ENCODE data around the gene IRF1. TPM values are rescaled to one million over a fixed set of nuclear protein-coding genes. Genes with fewer than 3 reads are reported as not detected.

Gene IRF1
- total and polyA plus RNA-seq, 7 donors: 15.3 to 169 (median 37.2) TPM

- 50 to 72% methylated on average over 12 of the region's 12 CpGs for whole genome bisulfite sequencing, 2 donors
- no peak overlapping the region for H3K4me3 ChIP-seq
- peak overlapping the region; percentile 68 to 87 (median 80) for H3K27ac ChIP-seq
- peaks cover 0 to 98% (median 80%) of the 10 kb centered on the region in 4 donors for H3K4me1 ChIP-seq
- DNase-seq: no peak
- TF ChIP-seq POLR2AphosphoS5 (IDR thresholded peaks at IDR 0.05): no peak
- no peak for TF ChIP-seq EP300 (IDR thresholded peaks at IDR 0.05)
- TF ChIP-seq CTCF (IDR thresholded peaks at IDR 0.05): no peak
- TF ChIP-seq POLR2A (IDR thresholded peaks at IDR 0.05): no peak
- intact Hi-C loops (cut with DNase I): loop anchor here (5.0 kb wide), 1 partner anchor 38 kb away; no protein-coding TSS in a partner anchor
- H3K9me3 ChIP-seq: no peaks in the 10 kb centered on the region
- H3K36me3 ChIP-seq: no peaks in the 10 kb centered on the region
- H3K27me3 ChIP-seq: no peaks in the 10 kb centered on the region
Measured at GRCh38 chr5:132434416-132435286, 55.9 kb downstream of the IRF1 start.

- TF ChIP-seq CTCF (IDR thresholded peaks at IDR 0.05): no peak
- no peak for TF ChIP-seq EP300 (IDR thresholded peaks at IDR 0.05)
- TF ChIP-seq POLR2A (IDR thresholded peaks at IDR 0.05): no peak
- no peak for TF ChIP-seq POLR2AphosphoS5 (IDR thresholded peaks at IDR 0.05)
- H3K4me3 ChIP-seq: no peak overlapping the region
- no peaks in the 10 kb centered on the region for H3K36me3 ChIP-seq
- no peaks in the 10 kb centered on the region for H3K27me3 ChIP-seq
- no peak for DNase-seq
- WGBS, 2 donors: 95% methylated on average over 6 of the region's 6 CpGs
- intact Hi-C loops (cut with DNase I): no loop called here
- H3K4me1 ChIP-seq: peaks cover 0 to 98% (median 81%) of the 10 kb centered on the region in 4 donors
- no peaks in the 10 kb centered on the region for H3K9me3 ChIP-seq
- H3K27ac ChIP-seq: peak overlapping the region in 2 of 4 donors; percentile 1 to 87
Measured at GRCh38 chr5:132433141-132433540, 57.4 kb downstream of the IRF1 start.

GRCh38 chr5:132431632-132432031 lies 58.9 kb downstream of the IRF1 start:
- WGBS, 2 donors: 88 to 94% methylated on average over 4 of the region's 4 CpGs
- Histone ChIP-seq H3K4me1 (peaks cover 0 to 98% (median 81%) of the 10 kb centered on the region in 4 donors), H3K27ac (peak overlapping the region in 3 of 4 donors; percentile 28 to 98 (median 96)), H3K4me3 (no peak overlapping the region), H3K27me3 (no peaks in the 10 kb centered on the region), H3K9me3 (no peaks in the 10 kb centered on the region), H3K36me3 (no peaks in the 10 kb centered on the region)
- intact Hi-C loops (cut with DNase I): no loop called here
- TF ChIP-seq EP300 (IDR thresholded peaks at IDR 0.05): no peak
- no peak for TF ChIP-seq CTCF (IDR thresholded peaks at IDR 0.05)
- TF ChIP-seq POLR2A (IDR thresholded peaks at IDR 0.05): no peak
- TF ChIP-seq POLR2AphosphoS5 (IDR thresholded peaks at IDR 0.05): no peak
- no peak for DNase-seq

Small RNA genes lying within 50 kb of the gene (small RNA-seq; reads per million reads assigned to genes)
- gene RF00019: 0 reads per million in 3 donors

Other genes with a start within 250 kb of the IRF1 start
- 100 to 1,000 TPM in 2 of 4 donors, 10 to 100 TPM in 2; 38.2 to 133 (median 90.1) TPM for gene PDLIM4, start 233.1 kb downstream of the IRF1 start, total RNA-seq
- 10 to 100 TPM in 2 of 3 donors, 1 to 10 TPM in 1; 2.1 to 16.5 (median 11.4) TPM for gene PDLIM4, start 233.1 kb downstream of the IRF1 start, polyA plus RNA-seq
- gene SLC22A4, start 196.4 kb downstream of the IRF1 start, total RNA-seq: 1 to 10 TPM in 2 of 4 donors, under 1 TPM in 2; 0.49 to 3.4 (median 0.95) TPM
- gene SLC22A4, start 196.4 kb downstream of the IRF1 start, polyA plus RNA-seq: 1 to 10 TPM in 1 of 3 donors, under 1 TPM in 2; 0.58 to 1.2 (median 0.69) TPM
- gene SLC22A5, start 121.1 kb downstream of the IRF1 start, total RNA-seq: 1 to 10 TPM; 3.6 to 9.9 (median 6.3) TPM
- gene SLC22A5, start 121.1 kb downstream of the IRF1 start, polyA plus RNA-seq: 10 to 100 TPM in 1 of 3 donors, 1 to 10 TPM in 2; 6.0 to 11.9 (median 9.0) TPM
- gene IL5, start 52.7 kb upstream of the IRF1 start, total RNA-seq: not detected
- not detected for gene IL5, start 52.7 kb upstream of the IRF1 start, polyA plus RNA-seq
- gene RAD50, start 66.2 kb upstream of the IRF1 start, total RNA-seq: 10 to 100 TPM; 20.0 to 34.6 (median 29.3) TPM
- 10 to 100 TPM in 1 of 3 donors, 1 to 10 TPM in 2; 6.0 to 11.4 (median 8.1) TPM for gene RAD50, start 66.2 kb upstream of the IRF1 start, polyA plus RNA-seq
- not detected for gene IL13, start 167.4 kb upstream of the IRF1 start, total RNA-seq
- under 1 TPM in 1 of 3 donors, not detected in 2; 0.15 TPM for gene IL13, start 167.4 kb upstream of the IRF1 start, polyA plus RNA-seq
- gene IL4, start 183.2 kb upstream of the IRF1 start, total RNA-seq: not detected
- gene IL4, start 183.2 kb upstream of the IRF1 start, polyA plus RNA-seq: not detected
- gene KIF3A, start 246.8 kb upstream of the IRF1 start, total RNA-seq: 10 to 100 TPM in 2 of 4 donors, 1 to 10 TPM in 2; 7.1 to 19.9 (median 12.9) TPM
- 1 to 10 TPM; 1.2 to 2.7 (median 1.8) TPM for gene KIF3A, start 246.8 kb upstream of the IRF1 start, polyA plus RNA-seq